GM11168 (cell line): ENCODE measurements around the gene GJB1.

Experiments used
- in situ Hi-C: fragments of 300-500 bp; cut with MboI; formaldehyde crosslinking; loops from one replicate; pipeline ENCODE4 v1.12.0; 2022; ENCODE audit warnings: low sequenced_read_pairs; ENCODE audit not compliant: unreplicated experiment

Gene GJB1

DNA sequence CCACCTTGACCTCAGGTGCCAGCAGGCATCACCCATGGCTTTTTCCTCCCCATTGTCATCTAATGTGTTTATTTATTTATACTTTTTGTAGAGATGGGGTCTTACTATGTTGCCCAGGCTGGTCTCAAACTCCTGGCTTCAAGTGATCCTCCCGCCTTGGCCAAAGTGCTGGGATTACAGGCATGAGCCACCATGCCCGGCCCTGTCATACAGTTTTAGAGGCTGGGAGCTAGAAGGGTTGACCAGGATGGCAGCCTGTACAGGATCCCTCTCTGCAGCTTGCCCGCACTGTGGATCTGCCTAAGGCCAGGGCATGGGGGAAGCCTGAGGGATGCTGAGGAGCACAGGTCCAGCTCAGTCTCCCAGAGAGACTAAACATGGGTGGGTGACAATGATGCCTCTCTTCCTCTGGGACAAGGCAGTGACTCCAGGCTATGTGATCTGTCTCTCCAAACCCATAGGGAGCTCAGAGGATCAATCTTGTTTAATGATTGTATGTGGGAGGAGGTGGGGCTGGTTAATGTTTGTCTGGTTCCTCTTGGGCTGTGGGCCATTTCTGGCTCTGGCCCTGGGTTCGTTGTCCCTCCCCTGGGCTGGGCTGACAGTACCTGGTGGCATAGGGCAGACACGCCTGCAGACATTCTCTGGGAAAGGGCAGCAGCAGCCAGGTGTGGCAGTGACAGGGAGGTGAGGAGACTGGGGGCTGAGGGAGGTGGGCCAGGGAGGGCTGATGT lies 8.3 kb upstream of the GJB1 start:
- in situ Hi-C loops, result no loop called here

DNA sequence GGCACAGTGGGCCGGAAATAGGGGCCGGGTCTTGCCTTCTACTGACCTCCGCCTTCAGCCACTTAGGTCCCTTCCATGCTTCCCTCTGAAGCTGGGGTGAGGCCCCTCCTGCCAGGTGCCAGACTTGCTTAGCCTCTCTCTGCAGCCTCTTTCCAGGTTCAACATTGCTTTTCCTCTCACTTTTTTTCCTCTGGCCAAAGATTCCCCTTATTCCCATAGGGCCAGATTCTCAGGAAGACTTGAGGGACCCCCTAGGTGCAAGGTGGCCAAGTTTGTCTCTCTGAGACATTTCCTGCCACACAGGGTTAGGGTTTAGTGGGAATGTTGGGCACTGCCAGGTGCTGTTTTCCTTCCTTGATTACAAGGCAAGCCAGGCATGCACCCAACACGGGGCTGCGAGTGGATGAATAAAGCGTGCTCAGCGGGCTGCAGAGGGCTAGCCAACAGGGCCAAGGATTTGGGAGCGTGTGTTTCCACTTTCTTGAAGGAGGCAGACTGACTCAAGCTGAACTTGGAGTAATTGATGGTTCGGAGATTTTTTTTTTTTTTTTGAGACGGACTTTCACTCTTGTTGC lies 7.6 kb upstream of the GJB1 start:
- in situ Hi-C loops, result no loop called here

DNA sequence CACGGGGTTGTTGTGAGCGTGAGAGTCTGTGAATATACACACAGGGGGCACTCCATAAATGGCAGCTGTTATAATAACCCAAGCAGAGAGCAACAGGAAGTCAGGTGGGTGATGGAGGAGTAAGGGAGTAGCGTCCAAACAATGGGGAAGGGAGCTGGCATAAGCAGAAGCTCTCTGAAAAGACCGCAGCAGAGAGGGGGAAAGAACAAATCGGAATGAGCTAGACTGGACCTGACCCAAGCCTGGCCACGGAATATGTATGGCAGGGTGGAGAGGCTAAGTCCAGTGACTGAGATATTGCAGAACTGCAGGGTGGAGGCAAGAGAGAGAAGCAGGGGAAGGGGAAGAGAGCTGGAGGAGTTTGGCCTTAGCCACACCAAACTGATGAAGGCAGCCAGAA lies 6.5 kb upstream of the GJB1 start:
- in situ Hi-C loops, result no loop called here

DNA sequence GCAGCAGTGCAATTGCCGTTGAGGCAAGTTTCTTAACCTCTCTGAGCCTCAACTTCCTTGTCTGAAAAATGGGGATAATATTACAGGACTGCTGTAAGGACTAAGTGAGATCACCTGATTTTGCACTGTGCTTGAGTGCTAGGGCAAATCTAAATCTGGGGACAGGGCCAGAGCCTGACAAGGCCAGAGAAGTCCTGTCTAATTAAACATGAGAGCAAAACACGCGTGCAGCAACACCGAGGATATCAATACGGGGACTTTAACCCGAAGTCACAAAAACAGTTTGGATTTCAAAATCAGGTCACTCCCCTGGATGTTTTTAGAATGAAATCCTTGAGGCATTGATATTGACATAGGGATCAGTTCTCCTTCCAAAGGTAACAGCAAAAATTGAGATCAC lies 5.7 kb upstream of the GJB1 start:
- in situ Hi-C loops, result no loop called here

DNA sequence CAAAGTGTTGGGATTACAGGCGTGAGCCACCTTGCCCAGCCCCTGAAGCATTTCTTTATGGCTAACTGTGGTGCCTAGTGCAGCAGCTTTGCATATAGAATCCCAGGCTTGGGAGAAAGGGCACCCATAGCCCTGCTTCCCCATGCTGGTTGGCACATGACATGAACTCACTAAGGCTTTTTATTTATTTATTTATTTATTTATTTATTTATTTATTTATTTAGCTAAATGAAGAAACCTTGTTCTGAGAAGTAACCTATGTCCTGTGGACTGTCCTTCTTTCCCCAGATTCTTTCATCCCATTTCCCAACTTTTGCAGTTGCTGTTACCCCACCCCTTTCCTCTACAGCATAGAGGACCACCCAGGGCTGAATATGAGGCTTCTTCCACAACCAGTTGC lies 1.9 kb upstream of the GJB1 start:
- in situ Hi-C loops, result no loop called here

DNA sequence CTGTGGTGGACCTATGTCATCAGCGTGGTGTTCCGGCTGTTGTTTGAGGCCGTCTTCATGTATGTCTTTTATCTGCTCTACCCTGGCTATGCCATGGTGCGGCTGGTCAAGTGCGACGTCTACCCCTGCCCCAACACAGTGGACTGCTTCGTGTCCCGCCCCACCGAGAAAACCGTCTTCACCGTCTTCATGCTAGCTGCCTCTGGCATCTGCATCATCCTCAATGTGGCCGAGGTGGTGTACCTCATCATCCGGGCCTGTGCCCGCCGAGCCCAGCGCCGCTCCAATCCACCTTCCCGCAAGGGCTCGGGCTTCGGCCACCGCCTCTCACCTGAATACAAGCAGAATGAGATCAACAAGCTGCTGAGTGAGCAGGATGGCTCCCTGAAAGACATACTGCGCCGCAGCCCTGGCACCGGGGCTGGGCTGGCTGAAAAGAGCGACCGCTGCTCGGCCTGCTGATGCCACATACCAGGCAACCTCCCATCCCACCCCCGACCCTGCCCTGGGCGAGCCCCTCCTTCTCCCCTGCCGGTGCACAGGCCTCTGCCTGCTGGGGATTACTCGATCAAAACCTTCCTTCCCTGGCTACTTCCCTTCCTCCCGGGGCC lies 1.2 kb downstream of the GJB1 start:
- in situ Hi-C loops, result no loop called here

DNA sequence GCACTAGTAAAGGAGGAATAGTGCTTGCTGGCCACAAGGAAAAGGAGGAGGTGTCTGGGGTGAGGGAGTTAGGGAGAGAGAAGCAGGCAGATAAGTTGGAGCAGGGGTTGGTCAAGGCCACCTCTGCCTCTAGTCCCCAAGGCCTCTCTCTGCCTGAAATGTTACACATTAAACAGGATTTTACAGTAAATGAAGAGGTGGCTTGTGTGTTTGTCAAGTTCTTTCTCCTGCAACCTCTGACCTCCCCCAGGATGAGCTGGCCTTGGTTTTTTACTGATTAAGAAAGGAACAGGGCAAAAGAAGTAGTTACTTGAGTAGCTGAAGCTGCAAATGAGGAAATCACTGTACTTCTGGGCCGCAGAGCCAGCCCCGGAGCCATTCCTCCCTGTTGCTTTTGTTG lies 2.0 kb downstream of the GJB1 start:
- in situ Hi-C loops, result no loop called here

DNA sequence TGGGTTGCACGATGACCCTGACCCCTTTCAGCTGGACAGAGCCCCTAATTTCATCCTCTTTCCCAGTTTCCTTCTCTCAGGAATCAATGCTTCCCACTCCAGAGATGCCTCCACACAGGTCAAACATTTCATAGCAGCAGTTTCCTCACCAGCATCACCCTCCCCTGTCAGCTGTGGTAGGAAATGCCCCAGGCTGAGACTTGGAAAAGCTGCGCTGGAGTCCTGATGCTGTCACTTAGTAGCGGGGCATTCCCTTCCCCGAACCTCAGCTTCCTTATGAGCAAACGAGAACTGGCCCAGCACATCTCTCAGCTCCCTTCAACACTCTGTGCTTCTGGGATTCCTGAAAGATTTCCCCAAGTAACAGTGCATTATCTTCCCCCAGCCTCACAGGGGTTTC lies 2.7 kb downstream of the GJB1 start:
- in situ Hi-C loops, result no loop called here

DNA sequence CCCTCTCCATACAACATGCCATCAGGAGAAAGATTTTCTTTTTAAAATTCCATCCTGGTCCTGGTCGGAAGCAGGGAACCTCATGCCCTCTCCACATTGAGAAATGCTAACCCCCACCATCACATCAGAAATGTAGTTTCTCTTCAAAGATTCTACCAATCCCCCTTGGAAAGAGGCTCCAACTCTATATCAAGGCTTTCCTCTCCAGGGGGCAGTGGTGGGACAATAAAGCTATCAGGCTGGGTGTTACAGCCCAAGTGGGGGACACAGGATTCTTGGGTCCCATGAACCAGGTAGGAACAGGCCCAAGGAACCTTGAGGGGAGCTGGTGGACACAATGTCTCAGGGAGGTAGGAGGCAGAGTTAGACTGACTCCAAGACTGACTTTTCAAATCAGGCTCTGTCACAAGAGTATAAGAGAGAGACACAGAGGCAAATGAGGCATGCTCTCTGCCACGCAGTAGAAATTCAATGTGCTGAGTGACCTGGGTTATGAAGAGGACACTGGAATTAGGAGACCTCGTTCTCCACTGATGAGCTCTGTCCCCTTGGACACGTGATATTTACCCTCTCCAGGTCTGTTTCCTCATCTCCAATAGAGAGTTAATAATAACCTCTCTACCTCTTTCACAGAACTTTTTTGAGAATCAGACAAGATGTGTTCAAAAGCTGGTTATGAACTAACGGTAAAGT lies 4.5 kb downstream of the GJB1 start:
- in situ Hi-C loops, result no loop called here

DNA sequence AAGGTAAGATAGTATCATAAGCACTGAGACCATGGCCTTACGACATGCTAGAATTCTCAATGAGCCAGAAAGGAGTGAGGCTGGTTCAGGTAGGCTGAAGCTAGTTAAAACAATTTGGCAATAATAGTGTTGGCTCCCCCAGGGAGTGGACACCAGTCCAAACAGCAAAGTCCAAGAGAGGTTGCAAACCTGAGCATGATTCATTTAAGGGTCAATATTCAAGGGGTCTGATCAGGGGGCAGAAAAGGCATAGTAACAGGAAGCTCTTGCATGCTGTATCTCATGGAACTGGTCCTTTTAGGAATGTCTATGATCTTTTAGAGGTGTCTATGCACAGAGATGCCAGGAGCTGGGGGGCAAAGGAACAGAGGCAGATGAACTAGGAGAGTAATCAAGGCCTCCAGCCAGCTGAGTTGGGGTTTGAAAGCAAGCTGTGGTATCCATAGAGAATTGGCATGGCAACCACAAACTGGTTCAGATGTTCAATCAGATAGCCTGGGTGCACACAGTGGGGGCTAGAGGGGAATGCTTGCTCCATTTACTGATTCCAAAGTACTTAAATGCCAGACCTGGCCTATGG lies 5.1 kb downstream of the GJB1 start:
- in situ Hi-C loops, result no loop called here

DNA sequence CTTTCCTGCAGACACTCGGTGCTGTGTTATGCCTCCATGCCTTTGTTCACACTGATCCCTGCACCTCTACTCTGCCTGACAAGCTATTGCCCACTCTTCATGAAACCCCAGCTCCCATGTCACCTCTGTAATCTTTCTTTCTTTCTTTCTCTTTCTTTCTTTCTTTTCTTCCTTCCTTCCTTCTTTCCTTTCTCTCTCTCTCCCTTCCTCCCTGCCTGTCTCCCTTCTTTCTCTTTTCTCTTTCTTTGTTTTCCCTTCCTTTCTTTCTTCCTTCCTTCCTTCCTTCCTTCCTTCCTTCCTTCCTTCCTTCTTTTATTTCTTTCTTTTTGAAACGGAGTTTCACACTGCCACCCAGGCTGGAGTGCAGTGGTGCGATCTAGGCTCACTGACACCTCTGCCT lies 12.5 kb downstream of the GJB1 start:
- in situ Hi-C loops, result no loop called here

DNA sequence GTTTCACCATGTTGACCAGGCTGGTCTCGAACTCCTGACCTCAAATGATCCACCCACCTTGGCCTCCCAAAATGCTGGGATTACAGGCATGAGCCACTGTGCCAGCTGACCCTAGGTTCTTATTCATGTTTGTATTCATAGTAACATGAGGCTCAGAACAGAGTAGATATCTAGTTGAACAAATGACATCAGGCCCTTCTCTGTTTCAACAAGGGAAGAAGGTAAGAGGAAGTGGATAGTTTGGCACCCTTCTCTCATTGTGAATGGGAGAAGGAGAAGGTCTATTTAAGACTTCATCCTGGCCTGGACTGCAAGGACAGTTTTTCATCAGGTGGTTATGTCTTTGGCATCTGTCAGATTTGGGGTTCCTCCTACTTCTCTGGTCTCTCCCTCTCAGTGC lies 13.8 kb downstream of the GJB1 start:
- in situ Hi-C loops, result no loop called here

DNA sequence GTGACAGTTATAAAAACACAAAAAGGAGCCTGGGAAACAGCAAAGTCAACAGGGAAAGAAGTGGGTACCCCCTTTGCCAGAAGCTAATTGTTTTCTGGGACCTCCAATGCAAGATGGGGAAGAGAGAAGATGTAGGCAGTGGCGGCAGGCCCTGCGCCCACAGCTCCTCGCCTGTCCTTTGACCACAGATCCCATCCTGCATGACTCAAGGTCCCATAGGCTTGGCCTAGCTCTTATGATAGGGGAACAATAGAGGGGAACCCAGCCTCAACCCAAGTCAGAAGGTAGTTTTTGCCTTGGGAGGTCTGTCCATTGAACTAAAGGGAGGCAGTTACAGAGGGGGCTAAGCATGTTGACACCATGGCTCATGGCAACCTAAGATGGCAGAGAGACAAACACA lies 16.8 kb downstream of the GJB1 start:
- in situ Hi-C loops, result loop anchor here (5.0 kb wide), 1 partner anchor 37 kb away; no protein-coding TSS in a partner anchor

DNA sequence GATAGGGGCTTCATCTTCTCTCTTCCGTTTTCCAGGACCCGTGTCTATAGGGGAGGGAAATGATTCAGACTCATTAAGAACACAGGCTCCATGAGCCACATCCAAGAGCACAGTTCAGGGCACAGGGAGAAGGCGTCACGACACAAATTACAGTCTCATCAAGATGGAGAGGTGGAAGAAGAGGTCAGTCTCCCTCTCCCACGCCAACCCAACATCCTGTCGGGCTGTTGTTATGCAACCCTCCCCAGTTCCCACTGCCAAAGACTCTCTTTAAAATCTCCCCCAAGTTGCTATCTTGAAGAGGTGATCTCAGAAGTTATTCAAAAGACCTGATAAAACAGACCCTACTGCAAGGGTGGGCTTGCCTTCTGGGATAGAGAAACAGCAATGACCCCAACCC lies 18.3 kb downstream of the GJB1 start:
- in situ Hi-C loops, result loop anchor here (5.0 kb wide), 1 partner anchor 39 kb away; no protein-coding TSS in a partner anchor

DNA sequence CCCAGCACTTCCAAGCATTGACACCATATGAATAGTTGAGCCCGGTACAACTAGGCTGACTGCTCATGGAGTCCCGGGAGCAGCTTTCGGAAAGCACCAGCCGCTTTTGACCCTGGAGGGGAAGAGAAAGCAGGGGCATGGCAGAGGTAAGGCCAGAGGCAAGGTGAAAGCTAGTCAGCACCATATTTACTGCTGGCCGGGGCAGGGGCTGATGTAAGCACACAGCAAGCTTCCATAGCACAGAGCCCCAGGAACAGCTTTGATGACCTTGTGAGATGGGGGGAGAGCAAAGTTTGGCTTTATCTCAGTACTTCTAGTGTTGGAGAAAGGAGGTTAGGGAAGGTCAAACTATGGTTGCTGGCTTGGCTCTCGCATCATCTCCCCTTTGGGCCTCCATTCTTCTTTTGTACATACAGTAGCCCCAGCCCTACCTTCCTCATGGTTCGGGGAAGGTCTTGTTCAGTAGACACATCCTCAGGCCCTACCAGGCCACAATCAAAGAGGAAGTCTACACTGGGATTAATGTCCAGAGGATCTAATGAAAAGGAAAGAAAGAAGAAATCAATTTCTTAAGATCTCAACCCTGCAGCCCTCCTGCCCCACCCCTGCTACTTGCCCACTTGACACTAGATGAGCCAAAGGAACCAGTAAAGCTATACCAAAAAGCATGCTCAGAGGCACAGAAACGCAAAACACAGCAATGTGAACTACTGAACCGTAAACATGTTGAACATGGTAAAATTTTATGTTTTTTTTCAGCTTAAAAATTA lies 21.5 kb downstream of the GJB1 start:
- in situ Hi-C loops, result loop anchor here (5.0 kb wide), 1 partner anchor 42 kb away; no protein-coding TSS in a partner anchor

DNA sequence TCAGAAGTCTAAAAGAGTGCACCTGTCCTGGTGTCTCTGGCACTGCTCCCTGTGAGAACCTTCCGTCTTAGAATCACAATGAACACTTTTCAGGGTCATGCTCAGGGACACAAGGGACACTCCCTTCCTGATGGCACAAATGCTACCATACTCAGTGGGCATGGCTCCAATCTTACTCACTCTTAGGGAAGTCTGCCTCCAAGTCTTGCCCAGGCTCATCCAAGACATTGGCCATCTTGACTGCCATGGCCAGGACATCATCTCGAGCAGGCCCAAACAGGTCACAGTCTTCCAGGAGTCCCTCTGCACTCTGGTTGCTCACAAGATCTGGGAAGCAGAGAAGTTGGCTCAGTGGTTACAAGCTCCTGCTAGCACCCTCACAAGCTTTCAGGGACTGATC lies 22.1 kb downstream of the GJB1 start:
- in situ Hi-C loops, result no loop called here

DNA sequence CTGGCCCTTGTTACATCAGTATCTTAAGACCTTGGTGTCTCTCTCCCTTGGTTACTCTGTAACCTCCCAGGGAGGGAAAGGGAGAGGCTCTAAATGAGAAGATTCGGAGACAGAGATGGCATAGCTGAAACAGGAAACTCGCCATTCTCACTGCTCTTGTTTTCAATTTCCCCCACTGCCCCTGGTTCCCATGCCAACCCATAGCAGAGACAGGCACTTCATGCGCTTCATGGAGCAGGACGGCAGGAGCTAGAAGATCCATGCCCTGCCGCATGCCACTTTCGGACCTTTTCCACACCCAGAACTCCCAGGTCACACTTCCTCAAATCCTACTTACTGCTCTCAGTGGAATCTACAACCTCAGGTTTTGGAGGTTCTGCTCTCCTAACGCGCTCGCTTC lies 27.8 kb downstream of the GJB1 start:
- in situ Hi-C loops, result no loop called here

DNA sequence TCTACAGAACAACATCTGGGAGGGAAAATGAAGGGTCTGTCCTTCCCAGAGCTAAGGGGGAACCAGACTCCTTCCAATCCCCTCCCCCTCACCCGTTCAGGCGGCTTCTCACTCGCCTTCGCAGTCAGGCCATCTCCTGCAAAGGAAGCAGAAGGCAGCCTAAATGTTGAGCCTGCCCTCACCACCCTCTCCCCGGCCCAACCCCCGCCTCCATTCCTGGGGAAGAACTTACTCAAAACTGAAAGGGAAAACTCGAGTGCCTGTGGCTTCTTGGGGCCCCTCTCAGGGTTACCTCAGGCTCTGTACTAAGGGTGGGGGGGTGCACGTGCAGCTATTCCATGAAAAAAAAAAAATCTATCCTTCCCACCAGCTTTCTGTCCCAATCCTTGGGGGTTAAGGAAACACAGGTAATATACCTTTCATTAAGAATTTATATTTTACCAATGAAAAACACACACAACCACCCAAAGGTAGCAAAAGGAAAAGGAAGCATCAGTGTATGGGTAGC lies 28.5 kb downstream of the GJB1 start:
- in situ Hi-C loops, result no loop called here

DNA sequence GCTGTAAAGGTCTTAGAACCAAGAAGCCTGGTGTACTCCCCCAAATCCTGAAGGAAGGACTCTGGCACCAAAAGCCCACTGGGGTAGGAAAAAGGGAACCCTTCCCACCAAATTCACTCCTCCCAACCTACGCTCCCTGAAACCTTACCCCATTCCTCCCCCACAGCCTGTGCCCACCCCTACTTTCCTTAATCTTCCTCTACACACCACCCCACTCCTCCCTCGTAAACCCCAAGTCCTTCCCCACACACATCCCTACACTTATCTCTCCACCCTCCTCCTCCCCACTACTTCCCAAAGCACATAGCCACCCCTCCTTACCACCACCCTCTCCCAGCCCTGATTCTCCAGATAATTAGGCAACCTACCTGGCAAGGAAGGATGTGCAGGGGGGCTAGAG lies 29.2 kb downstream of the GJB1 start:
- in situ Hi-C loops, result no loop called here
